Kidney epithelial cell (primary cell): ENCODE results near the gene BRSK1. TPM values are rescaled to one million over a fixed set of nuclear protein-coding genes. Genes with fewer than 3 reads are reported as not detected.

ENCODE experiments used
- DNase-seq: peaks from one replicate; pipeline ENCODE4 v3.0.0-alpha.2; 2010; ENCODE audit warnings: low read depth
- H3K27me3 ChIP-seq: 2 replicates; pipeline ENCODE4 v1.6.0; 2011; ENCODE audit warnings: low read length; ENCODE audit not compliant: control insufficient read depth, insufficient read depth
- H3K36me3 ChIP-seq: 2 replicates; pipeline ENCODE4 v1.5.1; 2011; ENCODE audit warnings: low read length; ENCODE audit not compliant: control insufficient read depth, insufficient read depth
- H3K4me3 ChIP-seq: 2 replicates; pipeline ENCODE4 v1.5.1; 2011; ENCODE audit warnings: low read depth, mild to moderate bottlenecking, control low read depth, low read length
- total RNA-seq: library from RNA; depleted of rRNA; stranded (reverse); fragments of >200 nt; gene quantifications from 2 replicates; pipeline ENCODE4 v1.2.3, GENCODE V29; 2015
- TF ChIP-seq, protein P1 (sequence below): IDR thresholded peaks from 2 replicates; pipeline ENCODE4 v1.5.1; 2011; ENCODE audit warnings: mild to moderate bottlenecking, moderate library complexity, low read length, control low read depth, inconsistent platforms; ENCODE audit not compliant: insufficient read depth, poor library complexity, severe bottlenecking

Gene BRSK1
- total RNA-seq, 1 donor from 2014 or later, result 6.0 TPM

DNA sequence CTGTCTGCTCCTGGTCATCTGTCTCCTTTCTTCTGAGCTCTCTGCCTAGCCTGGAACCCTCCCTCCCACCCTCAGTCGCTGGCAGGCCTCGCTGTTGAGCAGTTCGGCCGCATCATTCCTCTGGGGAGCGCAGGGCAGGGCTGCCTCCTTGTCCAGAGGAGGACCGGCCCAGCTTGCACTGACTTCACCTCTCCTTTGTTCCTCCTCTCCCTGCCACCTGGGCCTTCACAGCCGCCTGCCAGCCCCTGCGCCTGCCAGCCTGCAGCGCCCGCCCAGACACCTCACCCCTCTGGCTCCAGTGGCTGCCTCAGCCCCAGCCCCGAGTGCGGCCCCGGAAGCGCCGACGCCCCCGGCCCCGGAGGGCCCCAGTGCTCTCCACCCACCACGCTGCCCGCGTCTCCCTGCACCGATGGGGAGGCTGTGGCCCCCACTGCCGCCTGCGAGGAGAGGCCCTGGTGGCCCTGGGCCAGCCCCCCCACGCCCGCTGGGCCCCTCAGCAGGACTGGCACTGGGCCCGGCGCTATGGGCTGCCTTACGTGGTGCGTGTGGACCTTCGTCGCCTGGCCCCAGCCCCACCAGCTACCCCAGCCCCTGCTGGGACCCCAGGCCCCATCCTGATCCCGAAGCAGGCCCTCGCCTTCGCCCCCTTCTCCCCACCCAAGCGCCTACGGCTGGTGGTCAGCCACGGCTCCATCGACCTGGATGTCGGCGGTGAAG lies 63.1 kb downstream of the BRSK1 start:
- Histone ChIP-seq H3K27me3 (peaks cover 3% of the 10 kb centered on the region), H3K4me3 (no peak overlapping the region), H3K36me3 (peaks cover 1% of the 10 kb centered on the region)
- no peak for DNase-seq
- TF ChIP-seq, protein P1, sequence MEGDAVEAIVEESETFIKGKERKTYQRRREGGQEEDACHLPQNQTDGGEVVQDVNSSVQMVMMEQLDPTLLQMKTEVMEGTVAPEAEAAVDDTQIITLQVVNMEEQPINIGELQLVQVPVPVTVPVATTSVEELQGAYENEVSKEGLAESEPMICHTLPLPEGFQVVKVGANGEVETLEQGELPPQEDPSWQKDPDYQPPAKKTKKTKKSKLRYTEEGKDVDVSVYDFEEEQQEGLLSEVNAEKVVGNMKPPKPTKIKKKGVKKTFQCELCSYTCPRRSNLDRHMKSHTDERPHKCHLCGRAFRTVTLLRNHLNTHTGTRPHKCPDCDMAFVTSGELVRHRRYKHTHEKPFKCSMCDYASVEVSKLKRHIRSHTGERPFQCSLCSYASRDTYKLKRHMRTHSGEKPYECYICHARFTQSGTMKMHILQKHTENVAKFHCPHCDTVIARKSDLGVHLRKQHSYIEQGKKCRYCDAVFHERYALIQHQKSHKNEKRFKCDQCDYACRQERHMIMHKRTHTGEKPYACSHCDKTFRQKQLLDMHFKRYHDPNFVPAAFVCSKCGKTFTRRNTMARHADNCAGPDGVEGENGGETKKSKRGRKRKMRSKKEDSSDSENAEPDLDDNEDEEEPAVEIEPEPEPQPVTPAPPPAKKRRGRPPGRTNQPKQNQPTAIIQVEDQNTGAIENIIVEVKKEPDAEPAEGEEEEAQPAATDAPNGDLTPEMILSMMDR, result no peak

DNA sequence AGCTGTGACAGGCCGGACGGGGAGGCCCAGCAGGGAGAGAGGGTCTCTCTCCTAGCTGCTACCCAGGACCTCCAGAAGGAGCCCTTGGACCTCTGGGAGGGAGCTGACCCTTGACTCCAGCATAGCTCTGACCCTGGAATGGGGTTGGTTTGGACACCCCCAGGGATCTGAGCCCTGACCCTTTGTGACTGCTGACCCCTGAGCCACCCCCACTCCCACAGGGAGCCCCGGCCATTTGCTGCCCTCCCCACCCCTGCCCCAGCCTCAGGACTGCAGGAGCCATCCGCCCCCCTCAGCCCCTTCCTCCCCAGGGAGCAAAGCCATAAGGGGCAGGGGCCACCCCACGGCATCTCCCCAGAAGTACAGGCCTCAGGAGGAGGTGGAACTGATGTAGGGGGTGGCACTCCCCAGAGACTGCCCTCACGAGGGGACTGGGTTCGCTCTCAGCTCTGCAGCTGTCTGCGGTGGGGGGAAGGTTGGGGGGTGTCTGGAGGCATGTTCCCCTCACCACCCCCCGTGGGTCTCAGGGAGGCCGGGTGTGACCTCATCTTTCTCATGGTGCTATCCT lies 63.7 kb downstream of the BRSK1 start:
- H3K36me3 ChIP-seq, result peaks cover 1% of the 10 kb centered on the region
- DNase-seq, result no peak
- H3K27me3 ChIP-seq, result peaks cover 9% of the 10 kb centered on the region
- H3K4me3 ChIP-seq, result no peak overlapping the region
- TF ChIP-seq, protein P1, result no peak

DNA sequence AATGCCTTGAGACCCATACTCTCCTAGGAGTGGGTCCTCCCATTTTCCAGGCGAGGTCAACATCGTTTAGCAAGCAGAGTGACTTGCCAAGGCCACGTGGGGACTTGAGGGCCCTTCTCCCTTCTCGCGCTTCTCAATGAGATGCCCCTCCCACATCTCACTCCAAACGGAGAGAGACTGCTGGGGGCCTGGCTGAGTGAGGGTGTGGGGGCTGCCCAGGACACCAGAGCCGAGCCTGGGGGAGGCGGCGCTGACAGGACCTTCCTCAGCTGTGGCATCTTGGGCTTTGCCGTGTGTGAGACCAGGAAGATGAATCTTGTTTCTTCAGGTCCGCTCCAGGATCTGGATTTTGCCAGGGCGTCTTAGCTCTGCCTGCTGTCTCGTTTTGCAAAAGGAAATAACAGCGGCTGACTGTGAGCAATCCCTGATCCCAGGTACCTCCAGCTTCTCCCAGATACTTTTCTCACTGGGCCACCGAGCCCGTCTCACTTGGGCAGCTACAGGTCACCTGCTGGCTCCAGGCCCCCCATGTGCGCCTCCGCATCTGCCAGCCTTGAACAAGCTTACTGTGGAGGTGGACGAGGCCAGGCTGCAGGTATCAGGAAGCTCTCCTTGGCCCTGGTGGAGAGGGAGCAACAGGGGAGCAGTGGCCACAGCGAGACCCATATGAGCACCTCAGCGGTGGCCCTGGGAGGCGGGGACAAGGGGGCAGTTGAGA lies 64.7 kb downstream of the BRSK1 start:
- no peaks in the 10 kb centered on the region for H3K36me3 ChIP-seq
- TF ChIP-seq, protein P1, result no peak
- peaks cover 19% of the 10 kb centered on the region for H3K27me3 ChIP-seq
- no peak overlapping the region for H3K4me3 ChIP-seq
- DNase-seq, result no peak

DNA sequence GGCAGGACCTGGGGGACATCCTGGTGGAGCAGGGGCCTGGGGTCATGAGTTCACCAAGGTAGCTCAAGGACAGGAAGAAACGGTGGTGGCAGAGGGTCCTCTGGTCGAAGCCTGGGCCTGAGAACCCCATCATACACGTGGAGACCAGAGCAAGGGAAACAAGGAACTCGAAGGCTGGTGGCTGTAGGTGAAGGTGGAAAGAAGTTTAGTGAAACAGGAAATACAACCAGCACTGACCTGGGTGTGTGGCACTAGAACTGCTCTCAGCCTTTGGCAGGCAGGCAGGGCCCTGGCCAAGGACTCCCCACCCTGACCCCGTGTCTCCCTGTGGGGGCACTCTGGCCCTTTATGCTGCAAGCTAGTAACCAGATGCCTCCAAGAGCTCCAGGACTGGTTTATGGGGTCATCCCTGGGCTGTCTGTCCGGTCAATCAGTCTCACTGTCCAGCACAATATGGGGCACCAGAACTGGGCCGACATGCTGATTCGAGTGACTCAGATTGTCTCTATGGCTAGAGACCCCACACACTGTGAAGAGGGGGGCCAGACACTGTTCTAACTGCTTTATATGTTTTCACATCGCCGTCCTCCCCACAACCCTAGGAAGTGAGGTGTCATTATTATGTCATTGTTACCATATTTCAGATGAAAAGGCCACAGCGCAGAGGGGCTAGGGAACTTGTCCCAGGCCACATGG lies 67.0 kb downstream of the BRSK1 start:
- no peak overlapping the region for H3K4me3 ChIP-seq
- no peaks in the 10 kb centered on the region for H3K36me3 ChIP-seq
- TF ChIP-seq, protein P1, result no peak
- H3K27me3 ChIP-seq, result peaks cover 29% of the 10 kb centered on the region
- no peak for DNase-seq

DNA sequence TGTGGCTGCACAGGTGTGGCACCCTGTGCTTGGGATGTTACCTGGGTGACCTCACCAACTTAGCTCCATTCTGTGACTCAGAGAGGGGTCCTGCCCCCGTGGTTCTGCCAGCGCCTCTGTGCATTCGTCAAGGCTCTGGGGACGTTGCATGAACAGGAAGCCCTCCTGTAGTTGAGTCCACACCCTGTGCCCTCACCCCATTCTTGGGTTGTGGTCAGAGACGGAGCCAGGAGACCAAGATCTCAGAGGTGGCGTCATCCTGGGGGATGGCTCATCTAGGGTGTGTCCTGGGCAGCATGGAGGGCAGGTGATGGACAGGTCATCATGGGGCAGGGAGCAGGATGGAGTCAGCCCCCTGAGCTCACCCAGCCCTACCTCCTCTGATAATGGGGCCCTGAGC lies 68.2 kb downstream of the BRSK1 start:
- peaks cover 33% of the 10 kb centered on the region for H3K27me3 ChIP-seq
- no peak for DNase-seq
- H3K36me3 ChIP-seq, result no peaks in the 10 kb centered on the region
- H3K4me3 ChIP-seq, result no peak overlapping the region
- TF ChIP-seq, protein P1, result no peak
